BLaER1 treated with 17β-estradiol and CSF1 and Interleukin-3, amounts not matched to agents 10 nM and 100 nM (cell line): ENCODE data around the gene KIF1A.

Source experiments
- H3K27ac ChIP-seq, 11 experiments: shearing (Covaris generic); formaldehyde crosslinking; 2 replicates each; pipeline ENCODE4 v1.8.1; 2022
- H3K27me3 ChIP-seq, 11 experiments: shearing (Covaris generic); formaldehyde crosslinking; 2 replicates each; pipeline ENCODE4 v1.8.1; 2022
- H3K36me3 ChIP-seq, 11 experiments: shearing (Covaris generic); formaldehyde crosslinking; 2 replicates each; pipeline ENCODE4 v1.8.1; 2022
- H3K4me1 ChIP-seq, 10 experiments: shearing (Covaris generic); formaldehyde crosslinking; 2 replicates each; pipeline ENCODE4 v1.8.1; 2022
- H3K4me2 ChIP-seq, 11 experiments: shearing (Covaris generic); formaldehyde crosslinking; 2 replicates each; pipeline ENCODE4 v1.8.1; 2022
- H3K4me3 ChIP-seq, 10 experiments: shearing (Covaris generic); formaldehyde crosslinking; 2 replicates each; pipeline ENCODE4 v1.8.1; 2022
- H3K9ac ChIP-seq, 11 experiments: shearing (Covaris generic); formaldehyde crosslinking; 2 replicates each; pipeline ENCODE4 v1.8.1; 2022
- H3K9me3 ChIP-seq, 11 experiments: shearing (Covaris generic); formaldehyde crosslinking; replicated peaks in 1 of 11; 2 replicates each; pipeline ENCODE4 v1.8.1; 2022
- H4K20me1 ChIP-seq, 11 experiments: shearing (Covaris generic); formaldehyde crosslinking; 2 replicates each; pipeline ENCODE4 v1.8.1; 2022
- Cebpa-rat ChIP-seq, 11 experiments: shearing (Covaris generic); IDR thresholded peaks; 2 replicates each; pipeline ENCODE4 v1.8.1; 2022

Gene KIF1A

DNA sequence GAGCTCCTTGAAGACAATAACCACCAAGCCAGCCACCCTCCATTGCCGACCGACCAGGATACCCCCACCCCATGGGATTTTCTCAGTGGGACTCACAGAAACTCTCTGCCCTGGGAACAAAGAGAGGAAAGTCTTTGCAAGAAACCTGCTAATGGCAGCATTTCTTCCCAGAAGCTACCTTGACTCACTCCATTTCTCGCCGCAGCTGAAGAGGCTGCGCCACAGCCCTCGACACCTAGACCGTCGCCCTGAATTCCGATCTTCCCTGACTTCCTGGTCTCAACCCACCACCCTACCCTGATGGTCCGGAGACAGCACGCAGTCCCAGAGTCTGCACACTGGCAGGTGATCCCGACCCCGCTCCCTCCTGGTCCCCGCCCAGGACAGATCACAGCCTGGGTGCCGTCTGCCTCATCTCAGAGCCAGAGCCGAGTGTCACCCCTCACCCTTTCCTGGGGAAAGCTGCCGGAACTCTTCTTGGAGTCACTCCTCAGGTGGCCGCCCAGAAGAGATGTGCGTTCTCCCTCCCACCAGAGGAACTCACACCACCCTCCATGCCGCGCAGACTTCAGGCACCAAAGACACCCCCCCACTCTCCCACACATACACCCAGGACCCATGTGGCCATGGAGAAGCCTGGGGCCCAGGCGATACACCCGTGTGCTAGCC is 103.8 kb downstream of the KIF1A start:
- H3K4me3 ChIP-seq, result no peak overlapping the region

DNA sequence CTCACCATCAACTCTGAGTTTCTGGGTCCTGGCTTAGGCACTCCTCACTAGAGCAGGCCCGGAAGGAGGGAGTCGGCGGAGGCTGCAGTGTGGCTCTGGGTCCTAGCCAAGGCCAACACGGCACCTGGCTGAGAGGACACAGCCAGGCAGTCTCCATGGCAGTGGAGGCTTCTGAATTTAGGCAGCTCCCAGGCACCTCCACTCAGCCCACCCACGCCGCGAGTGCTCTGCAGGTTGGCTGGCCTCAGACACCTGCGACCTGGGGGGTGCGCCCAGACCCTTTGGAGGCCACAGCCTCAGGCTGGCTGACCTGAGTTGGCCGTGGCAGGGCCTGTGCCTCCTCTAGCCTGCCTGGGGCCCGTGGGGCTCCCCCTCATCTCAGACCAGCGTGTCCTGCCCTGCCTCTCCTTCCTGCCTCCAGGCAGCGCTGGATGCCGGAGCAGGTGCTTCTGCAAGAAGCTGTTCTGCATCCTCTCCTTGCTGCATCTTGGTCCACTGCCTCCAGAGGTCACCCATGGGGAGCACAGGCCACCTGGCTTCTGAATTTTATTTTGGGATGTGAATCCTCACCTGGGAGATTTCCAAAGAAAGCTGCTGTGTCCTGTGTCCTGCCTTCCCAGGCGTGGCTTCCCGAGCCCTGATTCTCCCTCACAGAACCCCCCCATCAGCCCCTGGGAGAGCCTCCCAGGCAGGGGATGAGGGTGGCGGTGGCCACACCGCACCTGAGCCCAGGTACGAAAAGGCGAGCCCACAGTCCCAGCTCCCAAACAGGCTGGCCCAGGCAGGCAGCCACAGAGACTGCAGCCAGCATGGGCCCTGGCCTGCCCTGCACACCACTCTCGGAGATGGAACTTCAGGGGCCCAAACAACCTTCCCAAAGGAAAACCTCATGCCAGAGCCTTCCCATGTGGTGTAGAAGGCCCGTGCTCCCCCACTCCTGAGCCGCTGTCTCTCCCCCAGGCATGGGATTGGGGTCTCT is 105.0 kb downstream of the KIF1A start:
- Histone ChIP-seq H3K4me1 (peaks cover 0 to 53% (median 36%) of the 10 kb centered on the region in 10 experiments; a peak in 13 of 20 replicates), H3K4me3 (no peak overlapping the region), H3K27me3 (no peaks in the 10 kb centered on the region), H4K20me1 (peaks cover 0 to 9% (median 0%) of the 10 kb centered on the region in 11 experiments; a peak in 3 of 22 replicates), H3K36me3 (no peaks in the 10 kb centered on the region), H3K27ac (no peak overlapping the region), H3K9me3 (no peaks in the 10 kb centered on the region), H3K4me2 (peak overlapping the region in 6 of 11 experiments; percentile 10 to 48 (median 42); a peak in 7 of 22 replicates), H3K9ac (no peak overlapping the region)
- TF ChIP-seq Cebpa-rat (IDR thresholded peaks at IDR 0.05), result no peak

More for the DNA sequence above, 103.8 kb downstream of the KIF1A start:
- no peaks in the 10 kb centered on the region for H3K9me3 ChIP-seq
- H3K36me3 ChIP-seq, result no peaks in the 10 kb centered on the region
- peaks cover 0 to 9% (median 0%) of the 10 kb centered on the region in 11 experiments; a peak in 3 of 22 replicates for H4K20me1 ChIP-seq
- H3K4me2 ChIP-seq, result no peak overlapping the region; a peak in 1 of 22 replicates
- TF ChIP-seq Cebpa-rat (IDR thresholded peaks at IDR 0.05), result no peak
- no peaks in the 10 kb centered on the region for H3K27me3 ChIP-seq
- H3K27ac ChIP-seq, result no peak overlapping the region
- peaks cover 0 to 53% (median 36%) of the 10 kb centered on the region in 10 experiments; a peak in 13 of 20 replicates for H3K4me1 ChIP-seq
- no peak overlapping the region for H3K9ac ChIP-seq

DNA sequence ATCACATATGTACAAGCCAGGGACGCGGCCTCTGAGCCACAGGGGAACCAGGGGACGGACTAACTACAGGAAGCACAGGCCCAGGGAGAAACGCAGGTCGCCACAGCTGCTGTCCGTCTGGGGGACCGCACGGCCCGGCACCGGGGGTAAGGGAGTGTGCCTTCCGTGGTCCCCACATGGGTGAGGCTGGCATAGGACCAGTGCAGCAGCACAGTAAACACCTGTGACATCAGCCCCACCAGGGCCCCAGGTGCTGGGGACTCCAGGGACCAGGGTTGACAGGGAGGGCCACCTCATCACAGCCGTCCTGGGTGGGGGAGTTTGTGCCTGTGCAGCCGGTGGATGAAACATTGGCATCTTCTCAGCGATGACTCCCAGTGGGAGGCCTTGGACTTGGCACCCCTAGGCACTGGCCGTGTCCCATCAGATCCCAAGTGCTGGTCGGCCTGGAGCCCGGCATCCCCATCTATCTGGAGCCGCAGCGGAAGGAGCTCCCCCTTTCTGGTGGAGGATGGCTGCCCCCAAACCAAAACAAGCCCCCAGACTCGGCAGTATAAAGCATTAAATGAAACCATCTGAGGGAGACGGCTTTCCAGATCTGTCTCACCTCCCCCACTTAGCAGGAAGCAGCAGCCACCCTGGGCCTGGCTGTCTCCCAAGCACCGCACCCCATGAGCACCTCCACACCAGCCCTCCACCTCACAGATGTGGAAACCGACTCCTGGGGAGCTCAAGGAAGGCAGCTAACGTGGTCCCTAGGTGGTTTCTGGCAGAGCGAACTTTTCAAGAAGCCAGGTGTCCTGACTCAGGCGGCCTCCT is 105.9 kb downstream of the KIF1A start:
- Histone ChIP-seq H3K4me2 (peak overlapping the region in 8 of 11 experiments; percentile 25 to 57 (median 42); a peak in 14 of 22 replicates), H3K4me1 (peaks cover 0 to 53% (median 36%) of the 10 kb centered on the region in 10 experiments; a peak in 13 of 20 replicates), H3K4me3 (no peak overlapping the region), H3K36me3 (no peaks in the 10 kb centered on the region), H3K9me3 (no peaks in the 10 kb centered on the region), H3K9ac (no peak overlapping the region; a peak in 1 of 22 replicates), H3K27me3 (no peaks in the 10 kb centered on the region), H3K27ac (no peak overlapping the region), H4K20me1 (peaks cover 0 to 9% (median 0%) of the 10 kb centered on the region in 11 experiments; a peak in 2 of 22 replicates)
- no peak for TF ChIP-seq Cebpa-rat (IDR thresholded peaks at IDR 0.05)

DNA sequence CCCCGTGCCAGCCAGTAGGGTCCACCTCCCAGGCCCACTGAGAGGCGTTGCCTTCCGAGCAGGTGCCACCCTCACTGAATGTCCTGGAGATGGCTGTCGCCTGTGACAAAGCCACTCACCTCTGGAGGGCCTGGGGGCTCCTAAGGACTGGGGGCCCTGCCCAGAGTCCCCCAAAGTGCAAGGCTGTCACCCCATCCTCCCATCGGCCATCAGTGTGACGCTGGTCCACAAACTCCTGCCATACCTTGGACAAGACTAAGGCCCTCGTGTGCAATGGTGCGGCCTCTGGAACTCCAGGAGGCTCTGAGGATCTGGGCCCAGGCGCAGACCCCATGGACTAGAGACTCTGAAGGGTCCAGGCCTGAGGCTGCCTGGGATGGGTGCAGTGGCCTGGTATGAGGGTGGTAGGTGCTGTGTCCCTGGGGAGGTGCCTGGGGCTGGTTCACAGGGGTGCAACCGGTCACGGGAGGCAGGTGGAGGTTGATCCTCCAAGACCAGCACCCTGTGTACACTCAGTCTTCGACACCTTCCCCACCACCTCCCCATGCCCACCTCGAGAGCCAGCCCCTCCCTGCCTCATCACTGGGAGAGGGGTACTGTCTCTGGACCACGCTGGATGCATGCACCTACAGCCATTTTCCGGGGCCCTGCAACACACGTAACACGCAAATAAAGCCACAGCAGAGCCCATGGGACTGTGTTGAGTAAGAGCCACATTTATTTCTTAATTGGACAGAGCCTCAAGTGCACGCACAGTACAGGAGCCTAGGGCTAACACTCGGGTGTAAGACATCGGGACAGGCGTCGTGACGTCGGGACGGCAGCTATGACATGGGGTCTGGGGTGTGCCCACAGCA is 106.7 kb downstream of the KIF1A start:
- peak overlapping the region in 8 of 11 experiments; percentile 25 to 57 (median 42); a peak in 14 of 22 replicates for H3K4me2 ChIP-seq
- no peak overlapping the region for H3K4me3 ChIP-seq
- peaks cover 0 to 45% (median 31%) of the 10 kb centered on the region in 10 experiments; a peak in 13 of 20 replicates for H3K4me1 ChIP-seq
- no peaks in the 10 kb centered on the region for H3K9me3 ChIP-seq
- H3K27ac ChIP-seq, result no peak overlapping the region
- H3K27me3 ChIP-seq, result no peaks in the 10 kb centered on the region
- no peaks in the 10 kb centered on the region for H3K36me3 ChIP-seq
- H4K20me1 ChIP-seq, result peaks cover 0 to 9% (median 0%) of the 10 kb centered on the region in 11 experiments; a peak in 2 of 22 replicates
- TF ChIP-seq Cebpa-rat (IDR thresholded peaks at IDR 0.05), result no peak
- no peak overlapping the region; a peak in 1 of 22 replicates for H3K9ac ChIP-seq

DNA sequence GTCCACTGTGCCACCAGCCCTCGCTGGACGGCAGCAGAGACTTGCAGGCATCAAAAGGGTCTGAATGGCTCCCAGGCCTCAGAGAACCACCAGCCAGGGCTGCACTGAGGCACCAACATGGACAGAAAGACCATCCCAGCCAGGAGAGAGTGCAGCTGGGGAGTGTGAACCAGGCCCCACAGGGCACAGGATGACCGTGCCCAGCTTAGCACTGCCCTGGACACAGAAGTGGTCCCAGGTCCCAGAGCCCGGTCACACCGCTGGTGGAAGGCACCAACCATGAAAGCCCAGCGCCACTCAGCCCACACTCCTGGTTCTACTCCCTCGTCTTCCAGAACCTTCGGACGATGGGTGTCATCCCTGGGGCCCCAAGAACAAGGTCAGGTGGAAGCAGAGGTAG is 107.9 kb downstream of the KIF1A start:
- Histone ChIP-seq H3K36me3 (no peaks in the 10 kb centered on the region), H3K27me3 (no peaks in the 10 kb centered on the region), H3K4me2 (no peak overlapping the region), H3K27ac (no peak overlapping the region), H3K4me3 (no peak overlapping the region), H3K4me1 (peaks cover 0 to 33% (median 21%) of the 10 kb centered on the region in 10 experiments; a peak in 13 of 20 replicates), H3K9ac (no peak overlapping the region), H3K9me3 (no peaks in the 10 kb centered on the region), H4K20me1 (peaks cover 0 to under 1% (median 0%) of the 10 kb centered on the region in 11 experiments; a peak in 1 of 22 replicates)
- no peak for TF ChIP-seq Cebpa-rat (IDR thresholded peaks at IDR 0.05)

DNA sequence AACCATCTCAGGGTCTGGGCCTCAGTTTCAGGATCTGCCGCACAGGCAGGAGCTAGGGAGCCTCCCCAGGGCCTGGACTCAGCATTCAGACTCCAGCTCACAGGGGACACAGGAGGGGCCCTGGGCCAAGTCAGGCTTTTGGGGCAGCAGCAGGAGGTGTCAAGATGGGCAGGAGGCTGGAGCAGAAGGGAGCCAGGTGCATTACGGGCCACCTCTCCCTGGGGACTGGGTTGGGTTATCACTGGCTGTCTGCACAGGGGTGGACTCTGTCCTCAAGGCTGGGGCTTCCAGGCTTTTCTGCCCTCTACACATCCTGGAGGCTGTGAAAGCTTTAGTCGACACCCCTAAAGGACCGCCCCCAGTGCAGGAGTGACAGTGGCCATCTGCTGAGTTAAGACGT is 108.3 kb downstream of the KIF1A start:
- Histone ChIP-seq H3K4me3 (no peak overlapping the region), H4K20me1 (no peaks in the 10 kb centered on the region; a peak in 1 of 22 replicates), H3K4me1 (peaks cover 0 to 29% (median 20%) of the 10 kb centered on the region in 10 experiments; a peak in 12 of 20 replicates), H3K4me2 (no peak overlapping the region), H3K27me3 (no peaks in the 10 kb centered on the region), H3K9ac (no peak overlapping the region), H3K9me3 (no peaks in the 10 kb centered on the region), H3K36me3 (no peaks in the 10 kb centered on the region), H3K27ac (no peak overlapping the region)
- no peak for TF ChIP-seq Cebpa-rat (IDR thresholded peaks at IDR 0.05)

DNA sequence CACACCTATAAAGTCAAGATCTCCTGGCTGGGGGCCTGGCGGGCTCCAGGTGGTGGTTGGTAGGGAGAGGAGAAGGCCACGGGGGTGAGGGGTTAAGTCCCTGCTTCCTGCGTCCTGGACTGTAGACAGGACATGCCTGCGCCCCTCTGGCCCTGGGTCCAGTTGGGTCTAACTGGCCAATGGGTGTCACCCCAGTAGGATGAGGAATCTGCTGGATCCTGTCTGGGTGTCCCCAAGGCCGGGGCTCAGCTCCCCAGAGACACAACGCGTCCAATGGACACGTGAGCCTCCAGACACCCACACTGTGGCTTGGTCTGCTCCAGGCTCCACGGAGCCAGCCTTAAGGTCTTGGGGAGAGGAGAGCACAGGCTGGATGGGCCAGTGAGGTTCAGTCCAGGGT is 108.7 kb downstream of the KIF1A start:
- no peak overlapping the region for H3K4me3 ChIP-seq
- no peak overlapping the region for H3K9ac ChIP-seq
- H3K27ac ChIP-seq, result no peak overlapping the region
- no peaks in the 10 kb centered on the region; a peak in 1 of 22 replicates for H4K20me1 ChIP-seq
- peaks cover 2 to 28% (median 21%) of the 10 kb centered on the region in 10 experiments; a peak in 19 of 20 replicates for H3K4me1 ChIP-seq
- H3K27me3 ChIP-seq, result no peaks in the 10 kb centered on the region
- H3K9me3 ChIP-seq, result no peaks in the 10 kb centered on the region
- H3K4me2 ChIP-seq, result no peak overlapping the region
- no peaks in the 10 kb centered on the region for H3K36me3 ChIP-seq
- TF ChIP-seq Cebpa-rat (IDR thresholded peaks at IDR 0.05), result no peak

DNA sequence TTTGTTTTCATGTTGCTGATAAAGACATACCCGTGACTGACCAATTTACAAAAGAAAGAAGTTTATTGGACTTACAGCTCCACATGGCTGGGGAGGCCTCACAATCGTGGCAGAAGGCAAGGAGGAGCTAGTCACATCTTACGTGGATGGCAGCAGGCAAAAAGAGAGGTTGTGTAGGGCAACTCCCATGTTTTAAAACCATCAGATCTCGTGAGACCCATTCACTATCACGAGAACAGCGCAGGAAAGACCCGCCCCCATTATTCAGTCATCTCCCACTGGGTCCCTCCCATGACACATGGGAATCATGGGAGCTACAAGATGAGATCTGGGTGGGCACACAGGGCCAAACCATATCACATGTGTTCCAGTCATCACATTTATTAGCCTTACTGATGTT is 111.6 kb downstream of the KIF1A start:
- Histone ChIP-seq H3K4me2 (no peak overlapping the region), H3K27me3 (peaks cover 9 to 15% (median 13%) of the 10 kb centered on the region in 11 experiments; a peak in 19 of 22 replicates), H3K9ac (no peak overlapping the region), H3K9me3 (no peaks in the 10 kb centered on the region), H3K4me1 (peaks cover 15 to 27% (median 21%) of the 10 kb centered on the region in 10 experiments), H4K20me1 (no peaks in the 10 kb centered on the region; a peak in 1 of 22 replicates), H3K36me3 (no peaks in the 10 kb centered on the region), H3K4me3 (no peak overlapping the region), H3K27ac (no peak overlapping the region)
- TF ChIP-seq Cebpa-rat (IDR thresholded peaks at IDR 0.05), result no peak
